IPS-NIHi11 (cell line): ENCODE data around the gene RNU4-1.
"Not testable (repeated sequence)": the region's sequence is repeated elsewhere in the genome, so short reads cannot be mapped to it uniquely, and the experiment has no call there.

ENCODE experiments used
- DNase-seq: peaks from one replicate; pipeline ENCODE4 v3.0.0; 2012; ENCODE audit warnings: mixed read lengths, low spot score

The RNU4-1 gene

DNA sequence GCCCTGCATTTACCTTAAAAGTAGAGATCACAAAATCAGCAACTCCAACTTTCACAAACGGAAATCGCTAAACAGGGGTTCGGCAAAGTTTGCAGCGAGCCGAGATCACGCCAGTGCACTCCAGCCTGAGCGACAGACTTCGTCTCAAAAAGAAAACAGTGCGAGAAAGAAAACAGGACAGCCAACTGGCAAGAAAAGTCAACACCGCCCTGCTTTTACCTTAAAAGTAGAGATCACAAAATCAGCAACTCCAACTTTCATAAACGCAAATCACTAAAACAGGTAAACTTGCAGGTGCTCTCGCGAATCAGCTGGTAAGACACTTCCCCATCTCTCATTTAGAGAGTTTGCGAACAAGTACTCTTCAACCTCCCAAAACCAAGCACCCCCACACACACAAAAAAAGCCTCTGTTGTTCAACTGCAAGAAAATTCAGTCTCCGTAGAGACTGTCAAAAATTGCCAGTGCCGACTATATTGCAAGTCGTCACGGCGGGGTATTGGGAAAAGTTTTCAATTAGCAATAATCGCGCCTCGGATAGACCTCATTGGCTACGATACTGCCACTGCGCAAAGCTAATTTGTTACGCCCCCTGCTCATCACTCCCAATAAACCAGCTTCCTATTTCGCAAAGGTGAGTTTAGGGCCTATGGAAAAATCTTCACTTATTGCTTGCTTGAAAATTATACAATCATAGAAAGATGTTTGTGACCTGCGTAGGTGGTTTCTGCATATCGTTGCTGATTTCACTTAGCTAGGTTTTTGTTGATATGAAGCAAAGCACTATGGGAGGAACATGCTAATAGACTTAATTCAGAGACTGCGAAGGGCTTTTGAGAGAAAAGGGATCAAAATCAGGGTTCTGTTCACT, at the start of gene RNU4-1:
Gene RNU4-1, minus strand, starts transcription at position 577 of the 871 bp plus-strand sequence.
- DNase-seq = peak; percentile 40

DNA sequence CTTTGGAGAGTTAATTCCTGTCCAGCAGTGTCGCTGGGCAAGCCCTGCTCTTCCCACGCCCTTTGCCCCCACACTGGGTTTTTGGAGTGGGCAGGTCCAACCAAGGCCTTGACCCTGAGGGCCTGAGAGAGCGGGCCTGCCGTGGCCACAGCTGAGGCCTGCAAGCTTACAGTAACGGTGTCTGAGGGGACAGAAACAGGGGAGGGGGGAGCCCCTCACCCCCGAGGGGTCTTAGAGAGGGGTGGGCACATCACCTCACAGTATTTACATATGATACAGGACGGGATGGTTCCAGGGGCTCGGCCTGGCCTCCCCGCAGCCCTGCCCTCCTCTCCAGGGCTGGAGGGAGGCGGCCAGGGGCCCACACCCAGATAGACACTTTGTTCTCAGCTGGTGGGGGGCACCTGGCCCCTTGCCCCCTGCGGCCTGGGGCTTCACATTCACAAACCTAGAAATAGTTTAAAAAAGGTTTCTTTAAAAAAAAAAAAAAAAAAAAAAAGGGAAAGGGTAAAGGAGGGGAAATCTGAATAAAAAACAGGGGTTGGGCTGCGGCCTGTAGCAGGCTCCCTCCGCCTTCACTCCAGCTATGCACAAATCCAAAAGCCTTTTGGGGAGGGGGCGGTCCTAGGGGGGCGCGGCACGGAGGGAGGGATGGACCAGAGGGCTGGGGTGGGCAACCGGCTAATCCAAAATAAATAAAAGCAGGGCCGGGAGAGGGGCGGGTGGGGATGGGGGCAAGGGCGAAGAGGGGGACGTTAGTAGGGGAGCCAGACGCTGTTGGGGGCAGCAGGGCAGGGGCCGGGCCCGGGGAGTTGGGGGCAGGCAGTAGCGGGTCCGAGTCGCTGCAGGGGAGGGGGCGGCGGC, 49.4 kb upstream of the RNU4-1 start:
- peak; percentile 48 for DNase-seq

DNA sequence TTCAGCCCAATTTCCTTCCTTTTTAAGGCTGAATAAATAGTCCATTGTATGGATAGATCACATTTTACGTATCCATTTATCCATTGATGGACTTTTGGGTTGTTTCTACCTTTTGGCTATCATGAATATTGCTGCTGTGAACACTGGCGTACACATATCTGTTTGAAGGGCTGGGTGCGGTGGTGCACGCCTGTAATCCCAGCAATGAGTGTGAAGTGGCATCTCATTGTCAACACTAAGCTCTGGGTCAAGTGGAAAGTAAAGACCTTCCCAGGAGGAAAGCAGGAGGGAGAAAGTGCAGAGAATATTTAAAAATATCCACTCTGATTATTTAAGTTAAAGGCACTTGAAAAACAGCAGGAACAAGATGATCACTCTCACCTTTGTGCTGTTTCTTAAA, 46.2 kb upstream of the RNU4-1 start:
- DNase-seq = no peak

DNA sequence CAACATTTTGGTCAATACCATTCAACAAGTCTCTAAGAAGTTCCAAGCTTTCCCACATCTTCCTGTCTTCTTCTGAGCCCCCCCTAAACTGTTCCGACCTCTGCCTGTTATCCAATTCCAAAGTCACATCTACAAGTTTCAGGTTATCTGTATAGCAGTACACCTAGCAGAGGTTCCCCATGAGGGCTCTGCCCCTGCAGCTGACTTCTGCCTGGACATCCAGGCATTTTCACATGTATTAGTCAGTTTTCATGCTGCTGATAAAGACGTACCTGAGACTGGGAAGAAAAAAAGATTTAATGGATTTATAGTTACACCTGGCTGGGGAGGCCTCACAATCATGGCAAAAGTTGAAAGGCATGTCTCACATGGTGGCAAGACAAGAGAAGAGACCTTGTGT, 44.7 kb upstream of the RNU4-1 start:
- no peak for DNase-seq

DNA sequence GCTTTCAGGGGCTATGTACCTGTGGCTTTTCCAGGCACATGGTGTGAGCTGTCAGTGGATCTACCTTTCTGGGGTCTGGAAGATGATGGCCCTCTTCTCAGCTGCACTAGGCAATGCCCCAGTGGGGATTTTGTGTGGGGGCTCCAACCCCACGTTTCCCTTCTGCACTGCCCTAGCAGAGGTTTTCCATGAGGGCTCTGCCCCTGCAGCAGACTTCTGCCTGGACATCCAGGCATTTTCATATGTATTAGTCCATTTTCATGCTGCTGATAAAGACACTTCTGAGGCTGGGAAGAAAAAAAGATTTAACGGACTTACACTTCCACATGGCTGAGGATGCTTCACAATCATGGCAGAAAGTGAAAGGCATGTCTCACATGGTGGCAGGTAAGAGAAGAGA, 43.4 kb upstream of the RNU4-1 start:
- DNase-seq = not testable (repeated sequence)

DNA sequence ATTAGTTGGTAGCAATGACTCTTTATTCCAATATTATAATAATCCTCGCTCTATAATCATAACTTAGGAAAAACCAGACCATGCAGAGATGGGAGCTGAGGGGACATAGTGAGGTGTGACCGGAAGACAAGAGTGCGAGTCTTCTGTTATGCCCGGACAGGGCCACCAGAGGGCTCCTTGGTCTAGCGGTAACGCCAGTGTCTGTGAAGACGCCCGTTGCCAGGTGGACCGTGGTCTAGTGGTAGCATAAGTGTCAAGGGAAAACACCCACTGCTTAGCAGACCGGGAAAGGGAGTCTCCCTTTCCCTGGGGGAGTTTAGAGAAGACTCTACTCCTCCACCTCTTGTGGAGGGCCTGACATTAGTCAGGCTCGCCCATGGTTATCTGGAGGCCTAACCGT, 42.4 kb upstream of the RNU4-1 start:
- DNase-seq = peak; percentile 26

DNA sequence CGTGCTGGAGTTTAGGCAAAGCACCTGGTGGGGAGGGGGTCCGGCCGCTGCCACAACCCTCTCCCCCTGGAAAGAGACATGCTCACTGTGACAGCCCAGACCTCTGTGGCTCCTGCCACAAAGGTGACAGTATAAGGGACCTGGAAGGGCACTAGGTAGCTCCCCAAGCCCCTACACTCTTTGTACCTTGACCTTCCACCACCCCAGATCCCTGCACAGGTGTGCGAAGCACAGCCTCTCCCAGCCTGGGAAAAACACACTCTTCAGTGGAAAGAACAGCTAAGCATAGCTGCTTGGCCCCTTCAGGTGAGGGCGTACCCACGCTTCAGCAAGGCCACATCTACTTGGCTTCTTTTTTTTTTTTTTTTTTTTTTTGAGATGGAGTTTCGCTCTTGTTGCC, 39.5 kb upstream of the RNU4-1 start:
- DNase-seq = no peak

DNA sequence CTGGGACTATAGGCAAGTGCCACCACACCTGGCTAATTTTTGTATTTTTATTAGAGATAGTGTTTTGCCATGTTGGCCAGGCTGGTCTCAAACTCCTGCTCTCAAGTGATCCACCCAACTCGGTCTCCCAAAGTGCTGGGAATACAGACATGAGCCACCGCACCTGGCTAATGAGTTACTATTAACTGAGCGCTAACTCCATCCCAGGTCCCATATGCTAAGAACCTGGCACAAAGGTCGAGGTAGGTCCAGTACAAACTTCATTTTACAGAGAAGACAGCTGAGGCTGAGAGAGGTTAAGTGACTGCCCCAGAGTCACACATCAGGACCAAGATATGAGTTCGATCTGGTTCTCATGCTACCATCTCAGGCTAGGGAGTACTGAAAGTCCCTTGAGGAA, 39.0 kb upstream of the RNU4-1 start:
- DNase-seq = no peak

DNA sequence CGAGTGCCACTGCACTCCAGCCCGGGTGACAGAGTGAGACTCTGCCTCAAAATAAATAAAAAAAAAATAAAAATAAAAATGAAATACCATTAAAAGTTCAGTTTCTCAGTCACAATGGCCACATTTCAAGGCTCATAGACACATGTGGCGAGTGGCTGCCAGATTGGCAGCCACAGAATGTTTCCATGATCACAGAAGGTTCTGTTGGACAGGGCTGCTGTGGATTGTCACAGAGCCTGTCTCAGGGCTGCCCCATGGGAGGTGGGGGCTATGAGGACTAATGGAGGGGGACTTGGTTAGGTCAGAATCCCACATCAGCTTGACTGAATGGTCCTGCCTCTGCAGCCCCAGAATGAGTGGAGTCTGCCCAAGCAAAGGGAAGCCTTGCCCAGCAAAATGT, 38.4 kb upstream of the RNU4-1 start:
- DNase-seq = no peak

DNA sequence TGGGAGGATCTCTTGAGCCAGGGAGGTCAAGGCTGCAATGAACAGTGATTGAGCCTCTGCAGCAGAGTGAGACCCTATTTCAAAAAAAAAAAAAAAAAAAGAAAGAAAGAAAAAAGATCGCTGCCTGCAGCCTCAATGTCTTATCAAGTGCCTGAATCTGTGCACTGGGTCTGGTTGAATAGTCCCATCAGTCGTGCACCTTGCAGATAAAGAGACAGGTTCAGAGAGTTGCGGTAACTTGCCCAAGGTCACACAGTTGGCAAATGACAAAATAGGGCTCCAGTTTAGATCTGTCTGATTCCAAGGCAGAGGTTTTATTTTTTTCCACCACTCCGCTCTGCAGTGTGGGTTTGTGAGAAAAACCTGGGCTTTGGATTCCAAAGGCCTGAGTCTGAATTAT, 35.2 kb upstream of the RNU4-1 start:
- no peak for DNase-seq

DNA sequence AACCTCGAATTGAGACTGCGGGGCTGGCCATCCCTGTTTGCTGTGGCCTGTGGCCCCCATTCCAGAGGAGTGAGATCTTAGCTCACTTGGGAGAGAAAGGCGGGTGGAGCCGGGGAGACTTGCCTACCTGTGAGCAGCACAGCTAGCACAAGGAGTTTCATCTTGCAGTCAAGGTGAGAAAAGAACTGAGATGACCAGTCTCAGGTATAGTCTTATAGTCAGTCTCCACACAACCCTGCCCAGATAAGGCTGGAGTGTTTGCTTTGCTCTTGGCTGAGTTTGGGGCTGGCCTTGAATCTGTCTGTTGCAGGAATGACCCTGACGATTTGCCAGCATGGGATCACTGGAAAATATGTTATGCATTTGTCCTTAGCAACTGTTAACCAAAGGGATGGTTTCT, 34.6 kb upstream of the RNU4-1 start, which contains the start of gene PLA2G1B:
Gene PLA2G1B, minus strand, starts transcription at position 187 of the 400 bp plus-strand sequence. Its CDS starts 26 bp downstream, at position 161.
- no peak for DNase-seq

DNA sequence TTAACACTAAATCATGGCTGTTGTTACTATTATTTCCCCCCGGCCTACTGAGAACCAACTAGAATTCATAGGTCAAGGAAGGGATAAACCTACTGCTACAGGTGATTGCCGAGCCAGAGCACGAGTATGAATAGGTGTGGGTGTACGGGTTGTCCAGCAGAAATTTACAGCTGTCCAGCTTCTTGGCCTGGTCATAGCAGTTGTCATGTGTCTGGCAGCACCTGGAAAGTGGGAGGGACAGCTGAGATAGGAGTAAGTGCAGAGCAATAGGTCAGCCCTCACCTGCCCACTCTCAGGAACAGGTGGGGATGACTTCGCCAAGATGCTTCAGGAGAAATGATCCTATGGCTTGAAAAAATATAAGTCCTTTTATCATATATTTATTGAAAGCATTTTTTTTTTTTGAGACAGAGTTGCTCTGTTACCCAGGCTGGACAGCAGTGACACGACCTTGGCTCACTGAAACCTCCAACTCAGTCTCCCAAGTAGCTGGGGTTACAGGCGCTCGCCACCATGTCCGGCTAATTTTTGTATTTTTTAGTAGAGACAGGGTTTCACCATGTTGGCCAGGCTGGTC, 31.9 kb upstream of the RNU4-1 start:
- no peak for DNase-seq

DNA sequence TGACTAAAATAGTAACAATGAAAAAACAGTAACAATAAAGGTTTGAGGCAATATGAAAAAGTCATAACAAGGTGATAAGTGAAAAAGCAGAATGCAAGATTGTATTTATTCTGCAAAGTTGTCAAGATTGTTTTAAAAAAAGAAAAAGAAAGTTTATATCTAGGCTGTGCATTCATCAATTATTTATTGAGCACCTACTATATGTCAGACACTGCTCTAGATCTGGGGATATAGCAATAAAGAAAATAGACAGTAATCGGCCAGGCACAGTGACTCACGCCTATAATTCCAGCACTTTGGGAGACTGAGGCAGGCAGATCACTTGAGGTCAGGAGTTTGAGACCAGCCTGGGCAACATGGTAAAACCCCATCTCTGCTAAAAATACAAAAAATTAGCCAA, 30.7 kb upstream of the RNU4-1 start:
- DNase-seq = no peak

DNA sequence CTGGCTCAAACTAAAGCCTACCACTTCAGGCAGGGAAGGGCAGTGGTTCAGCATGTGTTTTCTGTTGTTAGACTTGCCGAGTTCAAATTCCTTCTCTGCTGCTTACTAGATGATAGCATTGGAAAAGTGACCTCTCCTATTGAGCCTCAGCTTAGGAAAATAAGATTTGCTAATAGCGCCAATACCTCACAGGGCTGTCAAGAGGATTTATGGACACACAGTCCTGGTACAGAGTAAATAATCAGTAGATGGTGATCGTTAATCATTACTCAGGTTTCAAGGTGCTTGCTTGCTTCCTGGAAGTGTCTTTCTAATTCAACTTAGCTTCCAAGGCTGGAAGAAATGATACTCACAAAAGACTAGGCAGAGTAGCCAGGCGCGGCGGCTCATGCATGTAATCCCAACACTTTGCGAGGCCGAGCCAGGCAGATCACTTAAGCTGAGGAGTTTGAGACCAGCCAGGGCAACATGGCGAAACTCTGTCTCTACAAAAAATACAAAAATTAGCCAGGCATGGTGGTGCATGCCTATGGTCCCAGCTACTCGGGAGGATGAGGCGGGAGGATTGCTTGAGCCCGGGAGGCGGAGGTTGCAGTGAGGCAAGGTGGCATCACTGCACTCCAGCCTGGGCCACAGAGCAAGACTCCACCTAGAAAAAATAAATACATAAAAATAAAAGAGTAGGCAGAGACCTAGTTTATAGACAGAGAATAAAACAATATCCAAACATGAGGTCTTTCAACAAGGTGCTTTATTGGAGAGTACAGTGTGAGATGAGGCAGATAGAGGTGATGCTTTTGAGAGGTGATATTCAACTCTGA, 28.6 kb upstream of the RNU4-1 start:
- DNase-seq = no peak

DNA sequence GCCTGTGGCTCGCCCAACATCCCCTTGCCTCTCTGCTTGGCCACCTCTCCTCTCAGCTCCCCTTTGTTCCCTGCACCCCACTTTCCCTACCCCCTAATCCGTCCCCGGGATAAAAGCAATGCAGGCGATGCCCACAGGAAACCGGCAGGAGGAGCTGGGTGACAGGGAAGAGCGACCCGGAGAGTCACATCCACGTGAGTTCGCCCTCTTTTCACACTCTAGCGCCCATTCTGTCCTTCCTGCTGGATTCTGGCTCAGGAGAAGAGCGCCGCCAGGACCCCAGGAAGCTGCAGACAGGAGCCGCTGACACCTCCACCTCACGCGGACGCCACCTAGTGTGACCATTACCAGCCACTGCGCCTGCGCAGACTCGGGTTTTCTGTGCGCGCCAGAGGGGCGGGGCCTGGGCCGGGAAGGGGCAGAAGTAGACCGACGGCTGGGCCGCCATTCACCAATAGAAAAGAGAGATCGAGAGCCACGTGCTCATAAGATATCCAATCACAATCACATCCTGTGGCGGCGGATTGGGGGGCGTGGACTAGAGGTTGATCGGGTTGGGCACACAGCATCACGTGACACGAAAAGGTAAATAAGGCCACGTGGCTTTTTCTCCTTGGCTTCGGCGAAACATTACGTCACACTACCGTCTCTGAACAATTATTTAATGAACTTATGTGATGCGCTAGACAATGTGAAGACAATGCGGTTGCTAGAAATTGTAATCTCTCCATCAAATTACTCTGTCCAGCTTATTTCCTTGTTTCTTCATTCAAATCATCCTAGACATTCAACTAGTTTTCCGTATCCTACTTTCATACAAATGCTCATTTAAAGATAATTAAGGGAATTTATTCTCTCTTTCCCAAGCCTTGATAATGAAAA, 24.4 kb upstream of the RNU4-1 start:
- peak; percentile 100 for DNase-seq

DNA sequence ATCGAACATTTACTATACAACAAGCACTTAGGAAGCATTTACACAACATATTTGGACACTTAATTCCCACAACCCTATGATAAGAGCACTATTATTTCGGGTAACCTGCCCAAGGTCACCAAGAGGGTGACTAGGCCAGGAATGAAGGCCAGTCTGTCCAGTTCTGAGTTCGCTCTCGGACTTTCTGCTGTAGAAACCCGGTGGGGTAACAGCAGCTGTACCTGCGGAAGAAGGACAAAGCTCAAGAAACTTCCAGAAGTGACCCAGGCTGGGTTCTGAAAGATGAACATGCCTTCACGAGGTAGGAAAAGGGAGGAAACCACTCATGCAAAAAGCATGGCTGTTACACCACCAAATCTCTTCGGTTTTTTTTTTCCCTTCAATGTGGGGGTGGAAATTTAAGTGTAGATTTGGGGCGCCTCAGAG, 23.8 kb upstream of the RNU4-1 start:
- no peak for DNase-seq

DNA sequence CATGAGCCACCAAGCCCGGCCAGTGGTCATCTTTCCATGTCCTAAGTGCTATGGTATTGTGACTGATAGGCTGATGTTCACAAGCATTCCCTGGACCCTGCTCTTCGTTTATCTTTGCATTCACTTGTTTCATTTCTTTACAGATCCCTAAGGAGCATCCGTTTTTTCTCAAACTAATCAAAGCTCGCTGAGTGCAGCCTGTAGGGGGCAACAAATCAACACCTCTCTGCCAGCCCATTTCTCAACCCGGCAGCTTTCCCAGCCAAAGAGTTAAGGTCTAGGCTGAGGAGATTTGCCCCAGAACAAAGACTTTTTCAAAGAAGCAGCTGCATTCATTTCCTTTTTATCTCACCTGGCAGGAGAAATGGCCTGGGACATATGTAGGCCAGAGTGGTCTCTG, 21.2 kb upstream of the RNU4-1 start:
- peak; percentile 31 for DNase-seq

DNA sequence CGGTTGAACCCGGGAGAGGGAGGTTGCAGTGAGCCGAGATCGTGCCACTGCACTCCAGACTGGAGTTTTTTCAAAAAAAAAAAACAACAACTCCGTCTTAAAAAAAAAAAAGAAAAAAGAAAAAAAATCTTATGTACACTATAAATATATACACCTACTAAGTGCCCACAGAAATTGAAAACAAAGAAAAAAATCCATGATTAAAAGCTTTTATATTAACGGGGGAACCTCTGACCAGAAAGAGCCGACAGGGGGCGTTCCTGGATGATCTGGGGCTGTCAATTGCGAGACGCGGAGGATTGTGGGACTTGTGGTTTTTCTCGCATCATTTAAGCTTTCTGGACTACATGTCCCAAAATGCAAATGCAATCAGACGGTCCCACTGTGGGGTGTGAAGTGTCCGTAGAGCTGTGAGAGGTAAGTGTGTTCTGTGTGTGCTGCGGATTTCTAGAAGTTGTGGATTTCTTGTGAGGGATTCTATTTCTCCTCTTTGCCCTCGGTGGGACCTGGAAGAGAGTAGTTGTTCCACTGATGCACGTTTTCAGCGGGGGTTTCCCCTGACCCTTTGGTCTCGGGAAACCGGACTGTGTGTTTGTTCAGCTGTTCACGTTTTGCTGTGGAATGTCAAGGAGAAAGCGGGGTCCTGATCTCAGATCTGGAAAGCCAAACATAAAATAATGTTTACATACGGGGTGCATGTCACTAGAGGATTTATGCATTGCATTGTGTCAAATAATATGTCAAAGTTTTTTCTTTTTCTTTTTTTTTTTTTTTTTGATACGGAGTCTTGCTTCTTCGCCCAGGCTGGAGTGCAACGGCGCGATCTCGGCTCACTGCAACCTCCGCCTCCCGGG, 9.2 kb upstream of the RNU4-1 start, which contains the start of gene SIRT4:
Gene SIRT4, plus strand, starts transcription at position 360 of the 854 bp plus-strand sequence. CDS start 1,241 bp downstream, outside the sequence.
- DNase-seq = peak; percentile 88

DNA sequence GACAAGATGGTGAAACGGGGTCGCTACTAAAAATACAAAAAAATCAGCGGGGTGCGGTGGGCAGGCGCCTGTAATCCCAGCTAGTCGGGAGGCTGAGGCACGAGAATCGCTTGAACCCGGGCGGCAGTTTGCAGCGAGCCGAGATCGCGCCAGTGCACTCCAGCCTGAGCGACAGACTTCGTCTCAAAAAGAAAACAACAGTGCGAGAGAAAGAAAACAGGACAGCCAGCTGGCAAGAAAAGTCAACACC, 701 bp downstream of the RNU4-1 start:
- DNase-seq = no peak
